Measurements from ENCODE around the gene RAB4A. TPM values are rescaled to one million over a fixed set of nuclear protein-coding genes. Genes with fewer than 3 reads are reported as not detected.

Gene RAB4A
- total and polyA plus RNA-seq, 2 of the 8 experiments (the other 6 are each of a cell fraction or from before 2014, with no cell fraction given) = 13.3 to 68.8 TPM

- H2BK20ac ChIP-seq (ENCODE audit: low read length) = no peak overlapping the region
- no peak overlapping the region for H2BK5ac ChIP-seq (ENCODE audit: low read depth, low read length)
- no peak overlapping the region for H3K23ac ChIP-seq (ENCODE audit: insufficient read length)
- H2BK120ac ChIP-seq (replicated peaks; ENCODE audit: low read depth, low read length) = no peak overlapping the region
- peaks cover 0 to 6% (median 4%) of the 10 kb centered on the region in 4 experiments; a peak in 5 of 7 replicates for H3K4me1 ChIP-seq (replicated peaks in 1 of 4; ENCODE audit: control insufficient read depth in 3 of 4, insufficient read depth in 4 of 4, low read length in 3 of 4)
- H3K9me3 ChIP-seq (ENCODE audit: insufficient read depth in 2 of 2, low read depth in 1 of 2, low read length in 1 of 2) = no peaks in the 10 kb centered on the region
- H2BK15ac ChIP-seq (ENCODE audit: low read length) = no peak overlapping the region
- DNase-seq (ENCODE audit: low read depth in 1 of 2, low spot score in 2 of 2) (no peak), FAIRE-seq (no peak)
- POLR2A ChIA-PET (ENCODE audit: partially characterized antibody) = interaction anchor here (0.6 kb wide), 1 partner anchor 13 kb away, joined by 3 read pairs; no protein-coding TSS in a partner anchor
- no peak overlapping the region for H2AFZ ChIP-seq (ENCODE audit: low read length)
- no peak overlapping the region for H4K8ac ChIP-seq (ENCODE audit: extremely low read depth, insufficient read depth, low read length)
- peaks cover 1% of the 10 kb centered on the region; the same call in 1 of the 2 replicates for H3K23me2 ChIP-seq (ENCODE audit: low read depth, low read length)
- no peak overlapping the region for H2AK5ac ChIP-seq (ENCODE audit: low read depth, low read length)
- H3K79me1 ChIP-seq (ENCODE audit: low read depth, low read length) = peaks cover 7% of the 10 kb centered on the region; the same call in 1 of the 2 replicates
- no peak overlapping the region for H3K18ac ChIP-seq (ENCODE audit: extremely low read depth, low read length)
- peaks cover 8 to 69% of the 10 kb centered on the region in 2 experiments for H3K79me2 ChIP-seq (ENCODE audit: control insufficient read depth in 1 of 2, insufficient read depth in 2 of 2, low read length in 2 of 2)
- peaks cover 0 to 3% (median 0%) of the 10 kb centered on the region in 4 experiments; a peak in 1 of 8 replicates for H3K36me3 ChIP-seq (ENCODE audit: control insufficient read depth in 2 of 4, insufficient read depth in 4 of 4, low read length in 3 of 4)
- WGBS, 2 experiments (ENCODE audit: extremely low coverage in 1 of 2, insufficient coverage in 1 of 2, insufficient read length in 1 of 2, insufficient replicate concordance in 2 of 2, low coverage in 1 of 2, low lambda C conversion rate in 2 of 2, missing lambda C conversion rate in 1 of 2) = 80% methylated on average over 2 of the region's 3 CpGs; no CpG with 5 or more reads in 1 of the 2 experiments
- no peak overlapping the region for H3K14ac ChIP-seq (ENCODE audit: insufficient read length)
- no peak overlapping the region for H3K9ac ChIP-seq (replicated peaks in 1 of 4; ENCODE audit: extremely low read depth in 1 of 4, low read depth in 3 of 4, low read length in 3 of 4)
- no peak overlapping the region for H3K4me2 ChIP-seq (ENCODE audit: insufficient read depth in 1 of 2, low read depth in 2 of 2, low read length in 2 of 2)
- H4K5ac ChIP-seq (ENCODE audit: insufficient read length, low read depth, low read length) = no peak overlapping the region
- no peak overlapping the region for H4K91ac ChIP-seq (replicated peaks; ENCODE audit: insufficient read length, low read length)
- H2BK12ac ChIP-seq (ENCODE audit: low read depth, low read length) = no peak overlapping the region
- H3K27me3 ChIP-seq (replicated peaks in 1 of 4; ENCODE audit: control insufficient read depth in 3 of 4, extremely low read depth in 1 of 4, insufficient read depth in 3 of 4, low read length in 3 of 4) = no peaks in the 10 kb centered on the region; a peak in 2 of 7 replicates
- CTCF ChIA-PET (ENCODE audit: partially characterized antibody) = interaction anchor here (0.7 to 1.9 kb wide), 3 partner anchors 73 to 955 kb away, joined by 3 to 4 read pairs (median 4); no protein-coding TSS in a partner anchor
- H3K4ac ChIP-seq (replicated peaks; ENCODE audit: insufficient read length, low read depth, low read length) = no peak overlapping the region
- H3K4me3 ChIP-seq (ENCODE audit: extremely low read depth in 1 of 4, insufficient read depth in 2 of 4, low read depth in 3 of 4, low read length in 4 of 4) = no peak overlapping the region
- no peak overlapping the region for H3K27ac ChIP-seq (ENCODE audit: low read depth, low read length)
- peaks cover 2 to 8% of the 10 kb centered on the region in 2 experiments for H4K20me1 ChIP-seq (replicated peaks in 1 of 2; ENCODE audit: control insufficient read depth in 1 of 2, insufficient read depth in 2 of 2, low read length in 2 of 2)
- H3K56ac ChIP-seq (replicated peaks; ENCODE audit: insufficient read length, low read depth, low read length) = no peak overlapping the region
- TF ChIP-seq CBX5 (IDR thresholded peaks at IDR 0.05; ENCODE audit: low read depth, low read length) (no peak), ASH2L (IDR thresholded peaks at IDR 0.05; ENCODE audit: low read length) (no peak), EP300 (IDR thresholded peaks at IDR 0.05; ENCODE audit: borderline replicate concordance in 1 of 2, low read depth in 2 of 2, low read length in 2 of 2) (no peak), SIX5 (IDR thresholded peaks at IDR 0.05; ENCODE audit: low read depth, low read length) (no peak), PHF8 (conservative IDR thresholded peaks at IDR 0.05; ENCODE audit: low read depth, low read length) (no peak), NRF1 (IDR thresholded peaks at IDR 0.05; ENCODE audit: low read depth, low read length) (no peak), HDAC6 (IDR thresholded peaks at IDR 0.05; ENCODE audit: low read depth, low read length) (no peak), MAX (IDR thresholded peaks at IDR 0.05) (no peak), CREB1 (IDR thresholded peaks at IDR 0.05) (no peak), CEBPB (IDR thresholded peaks at IDR 0.05; ENCODE audit: low read depth, low read length) (no peak), RXRA (IDR thresholded peaks at IDR 0.05; ENCODE audit: insufficient read depth, low read depth, low read length) (no peak), BRCA1 (IDR thresholded peaks at IDR 0.05; ENCODE audit: low read depth, low read length) (no peak), BCL11A (IDR thresholded peaks at IDR 0.05; ENCODE audit: low read depth in 2 of 2, low read length in 2 of 2) (no peak), GABPA (IDR thresholded peaks at IDR 0.05; ENCODE audit: borderline replicate concordance, insufficient read depth, low read length) (no peak)
Measured at GRCh38 chr1:229336345-229336744, 65.4 kb downstream of the RAB4A start.
